Activated naive CD4-positive, alpha-beta T cell treated with anti-CD3 and anti-CD28 coated beads for 36 hours (primary cell): ENCODE measurements around the gene FASN. TPM values are rescaled to one million over a fixed set of nuclear protein-coding genes. Genes with fewer than 3 reads are reported as not detected.

Source experiments
- CTCF ChIA-PET: fragments of 350-600 bp; sonication (Branson Sonifier 250); formaldehyde crosslinking; loops from one replicate; lab custom pipeline; 2021; ENCODE audit warnings: antibody characterized with exemption; lab: Charles Lee
- DNase-seq: peaks from one replicate; pipeline ENCODE4 v3.0.0-alpha.2; 2020
- H3K27ac Mint-ChIP-seq: one replicate; pipeline ENCODE4 v1.8.0; 2021; ENCODE audit warnings: mild to moderate bottlenecking, mixed read lengths
- H3K27me3 Mint-ChIP-seq: one replicate; pipeline ENCODE4 v1.8.0; 2021; ENCODE audit warnings: low read depth, mixed read lengths
- H3K36me3 Mint-ChIP-seq: one replicate; pipeline ENCODE4 v1.8.0; 2021; ENCODE audit warnings: low read depth, mixed read lengths
- H3K4me1 Mint-ChIP-seq: one replicate; pipeline ENCODE4 v1.8.0; 2021; ENCODE audit warnings: low read depth, mixed read lengths
- H3K4me3 Mint-ChIP-seq: one replicate; pipeline ENCODE4 v1.8.0; 2021; ENCODE audit warnings: mild to moderate bottlenecking, moderate library complexity, mixed read lengths
- H3K9me3 Mint-ChIP-seq: one replicate; pipeline ENCODE4 v1.8.0; 2021; ENCODE audit warnings: mixed read lengths
- intact Hi-C: fragments of 100-400 bp; cut with micrococcal nuclease; formaldehyde crosslinking; loops from one replicate; pipeline ENCODE4 v1.15.1; 2023
- total RNA-seq, 2 experiments: library from RNA; stranded (reverse); gene quantifications; one replicate each; pipeline ENCODE4 v1.2.3, GENCODE V29; 2021

The FASN gene
- total RNA-seq, 2 experiments from 2014 or later = 183 to 195 TPM

GRCh38 chr17:82081546-82081945 is 16.5 kb downstream of the FASN start:
- intact Hi-C loops = no loop called here
- CTCF ChIA-PET = no interaction called here
- Mint-ChIP-seq H3K27ac (no peak overlapping the region), H3K4me3 (no peak overlapping the region), H3K4me1 (no peaks in the 10 kb centered on the region), H3K27me3 (no peaks in the 10 kb centered on the region), H3K36me3 (peaks cover 34% of the 10 kb centered on the region), H3K9me3 (no peaks in the 10 kb centered on the region)
- no peak for DNase-seq

- peaks cover 34% of the 10 kb centered on the region for H3K36me3 Mint-ChIP-seq
- no peak overlapping the region for H3K27ac Mint-ChIP-seq
- no peaks in the 10 kb centered on the region for H3K27me3 Mint-ChIP-seq
- H3K4me3 Mint-ChIP-seq = no peak overlapping the region
- CTCF ChIA-PET = no interaction called here
- H3K9me3 Mint-ChIP-seq = no peaks in the 10 kb centered on the region
- intact Hi-C loops = no loop called here
- DNase-seq = no peak
- no peaks in the 10 kb centered on the region for H3K4me1 Mint-ChIP-seq
Observed at GRCh38 chr17:82080789-82081464, 17.1 kb downstream of the FASN start.

GRCh38 chr17:82080048-82080788 is 17.8 kb downstream of the FASN start:
- no peaks in the 10 kb centered on the region for H3K9me3 Mint-ChIP-seq
- H3K27me3 Mint-ChIP-seq = no peaks in the 10 kb centered on the region
- H3K27ac Mint-ChIP-seq = no peak overlapping the region
- DNase-seq = no peak
- H3K4me3 Mint-ChIP-seq = no peak overlapping the region
- intact Hi-C loops = no loop called here
- CTCF ChIA-PET = no interaction called here
- H3K4me1 Mint-ChIP-seq = no peaks in the 10 kb centered on the region
- H3K36me3 Mint-ChIP-seq = peaks cover 34% of the 10 kb centered on the region

GRCh38 chr17:82079001-82079677 is 18.9 kb downstream of the FASN start:
- intact Hi-C loops = no loop called here
- H3K27ac Mint-ChIP-seq = no peak overlapping the region
- no peaks in the 10 kb centered on the region for H3K9me3 Mint-ChIP-seq
- peaks cover 31% of the 10 kb centered on the region for H3K36me3 Mint-ChIP-seq
- H3K4me1 Mint-ChIP-seq = no peaks in the 10 kb centered on the region
- H3K4me3 Mint-ChIP-seq = no peak overlapping the region
- DNase-seq = no peak
- CTCF ChIA-PET = no interaction called here
- no peaks in the 10 kb centered on the region for H3K27me3 Mint-ChIP-seq

- peaks cover 26% of the 10 kb centered on the region for H3K36me3 Mint-ChIP-seq
- no peaks in the 10 kb centered on the region for H3K27me3 Mint-ChIP-seq
- intact Hi-C loops = no loop called here
- DNase-seq = no peak
- no peak overlapping the region for H3K27ac Mint-ChIP-seq
- no peaks in the 10 kb centered on the region for H3K4me1 Mint-ChIP-seq
- CTCF ChIA-PET = no interaction called here
- H3K9me3 Mint-ChIP-seq = no peaks in the 10 kb centered on the region
- H3K4me3 Mint-ChIP-seq = no peak overlapping the region
Observed at GRCh38 chr17:82078433-82078832, 19.6 kb downstream of the FASN start.

- intact Hi-C loops = no loop called here
- CTCF ChIA-PET = no interaction called here
- H3K4me3 Mint-ChIP-seq = no peak overlapping the region
- H3K9me3 Mint-ChIP-seq = no peaks in the 10 kb centered on the region
- H3K4me1 Mint-ChIP-seq = no peaks in the 10 kb centered on the region
- no peaks in the 10 kb centered on the region for H3K27me3 Mint-ChIP-seq
- no peak for DNase-seq
- H3K36me3 Mint-ChIP-seq = peaks cover 19% of the 10 kb centered on the region
- H3K27ac Mint-ChIP-seq = no peak overlapping the region
Observed at GRCh38 chr17:82077617-82078358, 20.2 kb downstream of the FASN start.

GRCh38 chr17:82076785-82077591 is 21.0 kb downstream of the FASN start:
- H3K36me3 Mint-ChIP-seq = peaks cover 15% of the 10 kb centered on the region
- H3K4me1 Mint-ChIP-seq = no peaks in the 10 kb centered on the region
- H3K27me3 Mint-ChIP-seq = no peaks in the 10 kb centered on the region
- CTCF ChIA-PET = no interaction called here
- H3K4me3 Mint-ChIP-seq = no peak overlapping the region
- H3K9me3 Mint-ChIP-seq = no peaks in the 10 kb centered on the region
- intact Hi-C loops = no loop called here
- no peak for DNase-seq
- no peak overlapping the region for H3K27ac Mint-ChIP-seq

GRCh38 chr17:82076018-82076784 is 21.8 kb downstream of the FASN start:
- Mint-ChIP-seq H3K9me3 (no peaks in the 10 kb centered on the region), H3K4me1 (no peaks in the 10 kb centered on the region), H3K27me3 (no peaks in the 10 kb centered on the region), H3K27ac (no peak overlapping the region), H3K4me3 (no peak overlapping the region), H3K36me3 (peaks cover 13% of the 10 kb centered on the region)
- CTCF ChIA-PET = no interaction called here
- intact Hi-C loops = no loop called here
- no peak for DNase-seq

- no peaks in the 10 kb centered on the region for H3K4me1 Mint-ChIP-seq
- H3K27ac Mint-ChIP-seq = no peak overlapping the region
- intact Hi-C loops = no loop called here
- peaks cover 2% of the 10 kb centered on the region for H3K36me3 Mint-ChIP-seq
- CTCF ChIA-PET = interaction anchor here (0.7 to 1.0 kb wide), 2 partner anchors 8 to 53 kb away, joined by 3 to 4 read pairs; partner anchors contain the start of gene DUS1L
- H3K27me3 Mint-ChIP-seq = no peaks in the 10 kb centered on the region
- H3K4me3 Mint-ChIP-seq = no peak overlapping the region
- H3K9me3 Mint-ChIP-seq = no peaks in the 10 kb centered on the region
- DNase-seq = no peak
Observed at GRCh38 chr17:82073446-82073845, 24.6 kb downstream of the FASN start.

- H3K4me3 Mint-ChIP-seq = no peak overlapping the region
- no peaks in the 10 kb centered on the region for H3K36me3 Mint-ChIP-seq
- no peaks in the 10 kb centered on the region for H3K9me3 Mint-ChIP-seq
- intact Hi-C loops = no loop called here
- CTCF ChIA-PET = interaction anchor here (0.6 to 1.0 kb wide), 2 partner anchors 52 to 54 kb away, joined by 3 read pairs; no protein-coding TSS in a partner anchor
- H3K27ac Mint-ChIP-seq = no peak overlapping the region
- no peaks in the 10 kb centered on the region for H3K27me3 Mint-ChIP-seq
- H3K4me1 Mint-ChIP-seq = no peaks in the 10 kb centered on the region
- no peak for DNase-seq
Observed at GRCh38 chr17:82072827-82073226, 25.2 kb downstream of the FASN start.

- H3K4me1 Mint-ChIP-seq = peaks cover 7% of the 10 kb centered on the region
- H3K27ac Mint-ChIP-seq = peak overlapping the region; percentile 26
- DNase-seq = no peak
- intact Hi-C loops = no loop called here
- CTCF ChIA-PET = interaction anchor here (0.6 to 0.7 kb wide), 2 partner anchors 11 to 370 kb away, joined by 3 to 4 read pairs; no protein-coding TSS in a partner anchor
- H3K36me3 Mint-ChIP-seq = no peaks in the 10 kb centered on the region
- no peaks in the 10 kb centered on the region for H3K27me3 Mint-ChIP-seq
- no peaks in the 10 kb centered on the region for H3K9me3 Mint-ChIP-seq
- no peak overlapping the region for H3K4me3 Mint-ChIP-seq
Observed at GRCh38 chr17:82070611-82071010, 27.4 kb downstream of the FASN start.
